Smooth muscle cell (in vitro differentiated cells): ENCODE data around the gene OR5B17. TPM values are rescaled to one million over a fixed set of nuclear protein-coding genes. Genes with fewer than 3 reads are reported as not detected.
"Not testable (repeated sequence)": the region's sequence is repeated elsewhere in the genome, so short reads cannot be mapped to it uniquely, and the experiment has no call there.

ENCODE experiments used
- DNase-seq: peaks from one replicate; lab custom pipeline; 2025; ENCODE audit not compliant: unreplicated experiment; lab: John Stamatoyannopoulos, UW
- H2AFZ ChIP-seq: fragments of 200-600 bp; sonication (generic); 2 replicates; pipeline ENCODE4 v1.6.0; 2016; ENCODE audit warnings: antibody characterized with exemption, low read depth, mild to moderate bottlenecking
- H3F3A ChIP-seq: fragments of 200-600 bp; sonication (generic); 2 replicates; pipeline ENCODE4 v1.6.0; 2017; ENCODE audit warnings: antibody characterized with exemption, low read depth
- H3K27ac ChIP-seq: fragments of 200-600 bp; sonication (generic); 2 replicates; pipeline ENCODE4 v1.5.1; 2016; ENCODE audit warnings: low read depth, mild to moderate bottlenecking
- H3K27me3 ChIP-seq: fragments of 200-600 bp; sonication (generic); 2 replicates; pipeline ENCODE4 v1.6.1; 2016; ENCODE audit warnings: low read depth, mild to moderate bottlenecking
- H3K36me3 ChIP-seq: fragments of 200-600 bp; sonication (generic); 2 replicates; pipeline ENCODE4 v1.5.1; 2016; ENCODE audit warnings: low read depth
- H3K4me1 ChIP-seq: fragments of 200-600 bp; sonication (generic); 2 replicates; pipeline ENCODE4 v1.5.1; 2016; ENCODE audit warnings: low read depth
- H3K4me2 ChIP-seq: fragments of 200-600 bp; sonication (generic); 2 replicates; pipeline ENCODE4 v1.6.0; 2016; ENCODE audit warnings: mild to moderate bottlenecking
- H3K4me3 ChIP-seq: fragments of 200-600 bp; sonication (generic); 2 replicates; pipeline ENCODE4 v1.5.1; 2016; ENCODE audit warnings: mild to moderate bottlenecking
- H3K79me2 ChIP-seq: fragments of 200-600 bp; sonication (generic); 2 replicates; pipeline ENCODE4 v1.6.0; 2016; ENCODE audit warnings: low read depth, mild to moderate bottlenecking
- H3K9ac ChIP-seq: fragments of 200-600 bp; sonication (generic); 2 replicates; pipeline ENCODE4 v1.6.0; 2016; ENCODE audit warnings: low read depth
- H3K9me3 ChIP-seq: fragments of 200-600 bp; sonication (generic); replicated peaks from 2 replicates; pipeline ENCODE4 v1.5.1; 2016; ENCODE audit warnings: low read depth
- H4K20me1 ChIP-seq: fragments of 200-600 bp; sonication (generic); 2 replicates; pipeline ENCODE4 v1.6.0; 2016; ENCODE audit warnings: low read depth
- CTCF ChIP-seq: fragments of 200-600 bp; sonication (generic); IDR thresholded peaks from 2 replicates; pipeline ENCODE4 v1.5.1; 2017; ENCODE audit warnings: borderline replicate concordance, mild to moderate bottlenecking, antibody characterized with exemption; ENCODE audit not compliant: insufficient read depth, poor library complexity, severe bottlenecking
- WGBS: methylation state at CpG from one replicate; pipeline ENCODE4 v1.1.7; 2016; ENCODE audit warnings: low lambda C conversion rate; 5-methylcytosine and 5-hydroxymethylcytosine counted together
- polyA plus RNA-seq: library from polyadenylated mRNA; unstranded; fragments of >200 nt; fragmentation: Nextera tagmentation; extraction: Ambion mirVana; gene quantifications from 2 replicates; pipeline ENCODE4 v1.2.1, GENCODE V29; 2016
- total RNA-seq: library from RNA; depleted of rRNA; stranded (reverse); fragments of >200 nt; gene quantifications from 2 replicates; pipeline ENCODE4 v1.2.3, GENCODE V29; 2014

The OR5B17 gene
- total RNA-seq (not detected in 2 replicates), polyA plus RNA-seq (not detected in 2 replicates)

- H4K20me1 ChIP-seq: no peaks in the 10 kb centered on the region
- H3K79me2 ChIP-seq: no peaks in the 10 kb centered on the region
- no peaks in the 10 kb centered on the region for H3K27me3 ChIP-seq
- no peak for TF ChIP-seq CTCF
- no peak within 1 kb of the TSS for H3K4me3 ChIP-seq
- no peak within 1 kb of the TSS for H3K27ac ChIP-seq
- H3K9me3 ChIP-seq: no peaks in the 10 kb centered on the region
- H3K4me1 ChIP-seq: no peaks in the 10 kb centered on the region
- H3K9ac ChIP-seq: no peak within 1 kb of the TSS
- no peaks in the 10 kb centered on the region for H3F3A ChIP-seq
- no peaks in the 10 kb centered on the region for H3K36me3 ChIP-seq
- no peak within 1 kb of the TSS for H3K4me2 ChIP-seq
- DNase-seq: no peak
- 48% methylated on average over 1 of the region's 1 CpG for WGBS
- H2AFZ ChIP-seq: no peak within 1 kb of the TSS
Observed at GRCh38 chr11:58358969-58359368, at the start of gene OR5B17. TSS of gene OR5B17 (minus strand) at chr11:58359069. CDS start at chr11:58359069, 0 bp downstream.

- H3K9ac ChIP-seq: no peak within 1 kb of the TSS
Observed at GRCh38 chr11:58406774-58407173, 47.9 kb upstream of the OR5B17 start, which contains the start of gene OR5B3. TSS of gene OR5B3 (minus strand) at chr11:58406874. CDS start at chr11:58403409, 3,465 bp downstream.

GRCh38 chr11:58399622-58400021 is 40.8 kb upstream of the OR5B17 start:
- H3K9me3 ChIP-seq, H4K20me1 ChIP-seq, H3F3A ChIP-seq, H3K27ac ChIP-seq, H2AFZ ChIP-seq, DNase-seq, H3K27me3 ChIP-seq, H3K4me3 ChIP-seq, H3K36me3 ChIP-seq, H3K9ac ChIP-seq, H3K4me1 ChIP-seq, H3K79me2 ChIP-seq, H3K4me2 ChIP-seq: not testable (repeated sequence)
- whole genome bisulfite sequencing: 80% methylated on average over 1 of the region's 2 CpGs

More at GRCh38 chr11:58406774-58407173, 47.9 kb upstream of the OR5B17 start, which contains the start of gene OR5B3:
- Histone ChIP-seq H4K20me1 (no peaks in the 10 kb centered on the region), H3K4me2 (no peak within 1 kb of the TSS), H3K9me3 (peaks cover 3% of the 10 kb centered on the region), H3F3A (no peaks in the 10 kb centered on the region), H3K36me3 (no peaks in the 10 kb centered on the region), H3K27me3 (no peaks in the 10 kb centered on the region), H3K4me3 (no peak within 1 kb of the TSS), H2AFZ (no peak within 1 kb of the TSS), H3K4me1 (no peaks in the 10 kb centered on the region), H3K27ac (no peak within 1 kb of the TSS), H3K79me2 (no peaks in the 10 kb centered on the region)
- DNase-seq: no peak
- no peak for TF ChIP-seq CTCF
- 86% methylated on average over 1 of the region's 1 CpG for WGBS

GRCh38 chr11:58395581-58395980 is 36.7 kb upstream of the OR5B17 start:
- no peaks in the 10 kb centered on the region for H3K4me1 ChIP-seq
- H3K79me2 ChIP-seq: no peaks in the 10 kb centered on the region
- H3K27ac ChIP-seq: no peak overlapping the region
- H4K20me1 ChIP-seq: no peaks in the 10 kb centered on the region
- H3K4me2 ChIP-seq: no peak overlapping the region
- no peaks in the 10 kb centered on the region for H3F3A ChIP-seq
- TF ChIP-seq CTCF: no peak
- H3K4me3 ChIP-seq: no peak overlapping the region
- no peak overlapping the region for H3K9ac ChIP-seq
- H3K36me3 ChIP-seq: no peaks in the 10 kb centered on the region
- peaks cover 8% of the 10 kb centered on the region for H3K9me3 ChIP-seq
- no peak overlapping the region for H2AFZ ChIP-seq
- no peaks in the 10 kb centered on the region for H3K27me3 ChIP-seq
- 76% methylated on average over 2 of the region's 2 CpGs for WGBS
- DNase-seq: no peak
